Esophagus squamous epithelium (tissue), 4 donors: ENCODE measurements around the gene ZNF76.

Experiments
- POLR2A ChIP-seq, 4 donors: fragments of 450-650 bp; IDR thresholded peaks; one replicate each; pipeline ENCODE4 v1.6.1; 2017; ENCODE audit warnings: antibody characterized with exemption in 4 of 4, mild to moderate bottlenecking in 4 of 4, moderate library complexity in 3 of 4
- TF ChIP-seq, protein P1 (sequence below), 6 experiments: fragments of 450-650 bp in 4 of 6; fragments of 200-600 bp in 2 of 6; sonication (generic) in 2 of 6; IDR thresholded peaks; one replicate each; pipeline ENCODE4 v1.5.1; 2016 to 2019; ENCODE audit warnings: antibody characterized with exemption in 6 of 6, mild to moderate bottlenecking in 4 of 6, moderate library complexity in 4 of 6

GRCh38 chr6:35219683-35220326, 39.7 kb upstream of the ZNF76 start:
- no peak for TF ChIP-seq POLR2A (IDR thresholded peaks at IDR 0.05)
- TF ChIP-seq, protein P1, sequence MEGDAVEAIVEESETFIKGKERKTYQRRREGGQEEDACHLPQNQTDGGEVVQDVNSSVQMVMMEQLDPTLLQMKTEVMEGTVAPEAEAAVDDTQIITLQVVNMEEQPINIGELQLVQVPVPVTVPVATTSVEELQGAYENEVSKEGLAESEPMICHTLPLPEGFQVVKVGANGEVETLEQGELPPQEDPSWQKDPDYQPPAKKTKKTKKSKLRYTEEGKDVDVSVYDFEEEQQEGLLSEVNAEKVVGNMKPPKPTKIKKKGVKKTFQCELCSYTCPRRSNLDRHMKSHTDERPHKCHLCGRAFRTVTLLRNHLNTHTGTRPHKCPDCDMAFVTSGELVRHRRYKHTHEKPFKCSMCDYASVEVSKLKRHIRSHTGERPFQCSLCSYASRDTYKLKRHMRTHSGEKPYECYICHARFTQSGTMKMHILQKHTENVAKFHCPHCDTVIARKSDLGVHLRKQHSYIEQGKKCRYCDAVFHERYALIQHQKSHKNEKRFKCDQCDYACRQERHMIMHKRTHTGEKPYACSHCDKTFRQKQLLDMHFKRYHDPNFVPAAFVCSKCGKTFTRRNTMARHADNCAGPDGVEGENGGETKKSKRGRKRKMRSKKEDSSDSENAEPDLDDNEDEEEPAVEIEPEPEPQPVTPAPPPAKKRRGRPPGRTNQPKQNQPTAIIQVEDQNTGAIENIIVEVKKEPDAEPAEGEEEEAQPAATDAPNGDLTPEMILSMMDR (IDR thresholded peaks at IDR 0.05) = no peak
